ENCODE data around the gene RUBCN.
"Not testable (repeated sequence)": the region's sequence is repeated elsewhere in the genome, so short reads cannot be mapped to it uniquely, and the experiment has no call there.

Gene RUBCN

GRCh38 chr3:197733042-197733441 lies 3.7 kb downstream of the RUBCN start:
- DNase-seq = no peak

GRCh38 chr3:197731483-197731882 lies 5.2 kb downstream of the RUBCN start:
- not testable (repeated sequence) for DNase-seq

GRCh38 chr3:197730770-197731169 lies 5.9 kb downstream of the RUBCN start:
- not testable (repeated sequence) for DNase-seq

GRCh38 chr3:197730200-197730599 lies 6.5 kb downstream of the RUBCN start:
- no peak for DNase-seq

- DNase-seq = no peak
These were observed 8.2 kb downstream of the RUBCN start for GRCh38 chr3:197728487-197728886.

- not testable (repeated sequence) for DNase-seq
These were observed 8.8 kb downstream of the RUBCN start for GRCh38 chr3:197727878-197728277.

- DNase-seq = no peak
These were observed 14.0 kb downstream of the RUBCN start for GRCh38 chr3:197722734-197723133.

- DNase-seq = no peak
These were observed 16.0 kb downstream of the RUBCN start for GRCh38 chr3:197720694-197721093.

- no peak for DNase-seq
These were observed 17.8 kb downstream of the RUBCN start for GRCh38 chr3:197718891-197719290.

- no peak for DNase-seq
These were observed 22.5 kb downstream of the RUBCN start for GRCh38 chr3:197714251-197714650.

- no peak for DNase-seq
These were observed 23.3 kb downstream of the RUBCN start for GRCh38 chr3:197713477-197713822.

- peak; percentile 91 for DNase-seq
These were observed 24.6 kb downstream of the RUBCN start for GRCh38 chr3:197711973-197712707.

- not testable (repeated sequence) for DNase-seq
These were observed 25.7 kb downstream of the RUBCN start for GRCh38 chr3:197710965-197711364.

GRCh38 chr3:197709135-197709534 lies 27.6 kb downstream of the RUBCN start:
- DNase-seq = no peak

- DNase-seq = no peak
These were observed 30.0 kb downstream of the RUBCN start for GRCh38 chr3:197706658-197707057.

- DNase-seq = no peak
These were observed 34.9 kb downstream of the RUBCN start for GRCh38 chr3:197701841-197702240.

- DNase-seq = no peak
These were observed 36.6 kb downstream of the RUBCN start for GRCh38 chr3:197700095-197700494.

- DNase-seq = no peak
These were observed 39.3 kb downstream of the RUBCN start for GRCh38 chr3:197697355-197697754.

- DNase-seq = no peak
These were observed 42.5 kb downstream of the RUBCN start for GRCh38 chr3:197694251-197694650.

GRCh38 chr3:197692641-197693040 lies 44.1 kb downstream of the RUBCN start:
- DNase-seq = no peak

- DNase-seq = no peak
These were observed 46.0 kb downstream of the RUBCN start for GRCh38 chr3:197690754-197691153.

- no peak for DNase-seq
These were observed 49.1 kb downstream of the RUBCN start for GRCh38 chr3:197687570-197687969.

- no peak for DNase-seq
These were observed 49.8 kb downstream of the RUBCN start for GRCh38 chr3:197686899-197687298.

GRCh38 chr3:197685546-197685945 lies 51.2 kb downstream of the RUBCN start:
- no peak for DNase-seq

- no peak for DNase-seq
These were observed 53.5 kb downstream of the RUBCN start for GRCh38 chr3:197683191-197683590.

Measured in CD4-positive, alpha-beta T cell treated with Interleukin-6 for 4 hours (primary cell).